GM21825 (cell line): ENCODE data around the gene PDE7B.

ENCODE experiments used
- ATAC-seq: cut with Tn5 transposase; IDR thresholded peaks from one replicate; pipeline ENCODE4 v1.9.1; 2021; ENCODE audit warnings: mild to moderate bottlenecking, moderate library complexity; ENCODE audit not compliant: unreplicated experiment

The PDE7B gene

DNA sequence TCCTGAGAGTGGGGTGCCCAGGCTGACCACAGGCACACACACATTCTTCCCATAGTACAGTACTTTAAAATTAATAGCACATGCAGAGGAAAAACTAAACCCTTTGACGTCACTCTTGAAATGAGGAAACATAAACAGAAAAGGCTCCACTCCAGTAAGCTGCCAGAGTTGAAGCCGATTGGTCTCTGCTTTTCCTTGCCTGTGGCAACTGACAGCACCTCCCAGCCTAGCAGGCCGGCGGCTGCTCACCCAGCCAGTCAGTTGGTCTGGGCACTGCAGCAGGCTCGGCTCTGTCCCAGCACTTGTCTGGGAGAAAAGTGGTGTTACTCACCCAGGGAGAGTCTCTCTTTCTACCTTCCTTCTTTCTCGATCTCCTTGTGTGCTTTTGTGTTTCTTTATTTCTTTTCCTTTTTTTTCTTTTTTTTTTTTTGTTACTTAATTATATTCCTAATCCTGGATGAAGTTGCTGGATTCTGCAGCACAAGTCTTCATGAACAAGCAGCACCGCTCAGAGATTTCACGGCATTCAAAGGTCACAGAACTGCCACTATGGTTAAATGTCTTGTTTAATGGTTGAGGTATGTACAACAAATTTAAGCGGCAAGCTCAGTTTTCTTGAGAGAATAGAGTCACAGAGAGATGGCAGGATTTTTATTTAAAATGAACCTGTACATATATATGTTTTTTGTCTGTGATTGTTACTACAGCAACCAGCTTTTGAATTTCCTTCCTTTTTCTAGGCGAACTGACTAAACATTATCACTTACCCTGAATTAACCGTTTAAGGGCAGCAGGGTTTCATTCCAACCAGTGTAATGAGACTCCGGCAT, at the start of gene PDE7B:
PDE7B (plus strand) TSS at position 260 of the 830 bp plus-strand sequence.
- ATAC-seq, result peak; percentile 95

DNA sequence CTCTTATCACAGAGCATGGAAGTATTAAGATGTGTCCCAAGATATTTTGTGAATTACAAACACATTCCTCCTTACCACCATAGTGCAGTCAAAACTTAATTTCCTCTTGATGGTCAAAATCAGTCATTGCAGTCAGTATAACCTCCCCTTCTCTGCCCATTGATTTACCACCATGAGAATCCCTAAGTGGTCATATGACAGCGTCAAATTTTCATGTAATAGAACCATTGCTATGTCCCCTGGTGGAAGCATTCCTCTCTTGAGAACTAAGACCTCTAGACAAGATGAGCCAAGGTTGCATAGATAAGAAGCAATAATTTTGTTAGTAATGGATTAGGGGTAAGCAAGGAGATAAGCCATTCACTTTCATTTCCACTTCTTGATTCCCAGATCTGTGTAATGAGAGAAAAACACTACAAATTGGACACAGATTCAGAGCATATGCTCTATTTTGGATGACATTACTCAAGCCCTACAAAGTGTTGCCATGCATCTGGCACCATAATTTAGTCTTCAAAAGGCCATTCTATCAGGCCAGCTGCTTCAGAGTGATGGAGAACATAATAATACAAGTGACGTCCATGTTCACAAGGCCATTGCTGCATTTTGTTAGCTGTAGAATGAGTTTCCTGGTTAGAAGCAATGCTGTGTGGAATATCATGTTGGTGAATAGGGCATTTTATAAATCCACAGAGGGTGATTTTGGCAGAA, 49.6 kb upstream of the PDE7B start:
- no peak for ATAC-seq

DNA sequence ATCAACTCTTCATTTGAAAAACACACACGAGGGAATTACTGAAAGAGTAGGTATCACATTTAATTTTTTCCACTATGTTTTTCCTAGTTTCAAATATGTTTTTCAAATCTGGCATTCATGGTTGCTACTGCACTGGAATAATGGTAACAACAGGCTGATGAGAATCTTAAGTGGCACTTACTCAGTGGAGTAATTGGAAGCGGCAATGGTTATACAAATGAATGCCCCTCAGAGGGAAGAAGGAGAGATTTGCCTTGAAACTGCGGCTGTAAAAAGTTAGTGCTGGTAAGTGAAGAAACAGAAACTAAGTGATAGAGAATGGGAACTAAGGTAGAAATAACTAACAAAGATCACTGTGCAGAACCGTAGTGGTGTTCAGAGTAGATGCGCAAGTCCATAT, 41.0 kb upstream of the PDE7B start:
- ATAC-seq, result no peak

DNA sequence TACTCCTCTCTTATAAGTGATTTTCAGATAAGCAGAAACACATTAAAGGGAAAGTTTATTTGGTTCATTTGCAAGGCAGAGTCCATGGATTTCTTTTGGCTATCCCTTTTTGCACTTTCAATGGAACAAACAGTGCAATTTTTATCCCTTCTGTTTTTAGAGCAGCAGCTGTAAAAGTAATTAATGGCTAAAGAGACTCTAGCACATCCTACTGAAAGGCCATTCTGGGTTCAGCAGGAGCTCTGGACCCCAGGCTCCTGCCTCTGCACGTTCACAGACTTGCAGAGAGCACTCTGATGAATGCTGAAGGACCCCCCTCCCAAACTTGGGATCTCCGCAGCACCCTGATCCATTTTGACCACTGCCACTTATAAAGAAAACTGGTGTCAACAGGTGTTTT, 40.3 kb upstream of the PDE7B start:
- ATAC-seq, result no peak

DNA sequence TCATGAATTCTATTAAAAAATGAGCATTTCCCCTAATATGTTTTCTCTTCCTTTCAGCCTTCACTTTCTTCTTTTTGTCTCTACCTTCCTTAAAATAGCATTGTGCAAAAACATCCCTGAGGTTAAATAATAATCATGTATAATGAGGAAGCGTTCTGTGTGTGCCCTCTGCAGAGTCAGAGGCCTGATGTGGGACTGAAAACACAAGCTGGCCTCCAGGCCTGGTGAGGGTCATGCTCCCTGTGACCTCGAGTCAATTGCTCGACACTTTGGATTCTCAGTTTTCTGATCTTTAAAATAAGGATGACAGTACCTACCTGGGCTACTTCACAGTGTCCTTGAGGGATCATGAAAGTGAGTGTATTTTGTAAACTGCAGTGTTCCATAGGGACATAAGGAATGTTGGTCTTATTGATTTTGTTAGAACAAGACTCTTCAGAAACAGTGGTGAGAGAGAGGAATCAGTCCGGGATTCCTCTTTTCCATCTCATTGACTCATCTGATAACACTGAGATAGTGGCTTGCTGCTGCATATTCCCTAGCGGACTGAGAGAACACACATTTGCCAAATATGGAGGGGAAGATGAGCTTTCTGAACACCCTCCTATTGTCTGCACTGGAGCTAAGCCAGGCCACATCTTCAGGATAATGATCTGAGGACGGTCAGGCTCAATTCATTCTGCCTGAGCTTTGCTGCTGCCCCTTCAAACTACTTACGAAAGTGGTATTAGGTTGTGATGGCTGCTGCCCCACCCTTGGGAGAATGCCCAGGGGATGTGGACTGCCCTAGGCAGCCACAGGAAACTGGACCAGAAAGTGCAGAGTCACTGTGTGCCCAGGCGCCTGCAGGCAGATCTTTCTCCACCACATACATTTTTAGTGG, 39.6 kb upstream of the PDE7B start:
- no peak for ATAC-seq

DNA sequence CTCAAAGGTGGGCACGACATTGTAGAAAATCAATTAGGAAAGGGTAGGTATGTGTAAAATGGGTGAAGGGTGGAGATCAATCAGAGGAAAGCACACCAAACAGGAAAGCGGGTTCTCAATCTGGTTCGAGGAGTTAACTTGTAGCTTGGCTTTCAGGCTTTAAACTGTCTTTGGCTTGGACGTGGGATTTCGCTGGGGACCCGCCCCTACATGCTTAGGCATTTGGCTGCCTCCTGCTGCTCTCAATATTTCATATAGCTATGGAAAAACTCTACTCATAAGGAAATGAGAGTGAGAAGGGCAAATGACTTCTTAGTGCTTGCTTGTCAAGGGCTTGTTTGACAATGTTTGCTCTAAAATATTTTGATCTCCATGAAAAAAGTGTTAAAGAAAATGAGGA, 38.1 kb upstream of the PDE7B start:
- no peak for ATAC-seq

DNA sequence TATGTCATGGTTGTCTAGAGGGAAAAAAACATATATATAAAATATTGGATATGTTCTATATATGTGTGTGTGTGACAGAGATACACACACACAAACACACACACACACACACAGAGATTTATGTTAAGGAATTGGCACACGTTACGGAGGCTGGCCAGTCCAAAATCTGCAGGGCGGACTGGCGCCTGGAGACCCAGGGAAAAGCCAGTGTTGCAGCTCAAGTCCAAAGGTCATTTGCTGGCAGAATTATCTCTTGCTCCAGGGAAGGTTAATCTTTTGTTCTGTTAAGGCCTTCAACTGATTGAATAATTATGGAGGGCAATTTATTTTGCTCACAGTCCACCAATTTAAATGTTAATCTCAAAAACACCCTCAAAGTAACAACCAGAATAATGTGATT, 37.5 kb upstream of the PDE7B start:
- ATAC-seq, result no peak

DNA sequence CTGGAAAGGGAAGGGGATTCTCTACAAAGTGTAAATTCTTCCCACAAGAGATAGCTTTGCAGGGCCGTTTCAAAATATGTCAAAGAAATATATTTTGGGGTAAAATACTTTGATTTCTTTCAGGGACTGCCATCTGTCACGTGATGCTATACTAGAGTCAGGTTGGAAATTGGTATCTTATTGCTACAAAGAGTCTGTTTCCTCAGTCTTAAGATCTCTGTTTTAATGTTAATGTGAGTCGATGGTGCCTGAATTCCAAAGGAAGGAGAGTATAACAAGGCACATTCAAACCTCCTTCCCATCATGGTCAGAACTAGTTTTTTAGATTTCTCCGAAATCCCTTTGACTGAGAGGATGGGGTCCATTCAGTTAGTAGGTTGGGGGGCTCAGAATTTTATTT, 36.3 kb upstream of the PDE7B start:
- ATAC-seq, result no peak

DNA sequence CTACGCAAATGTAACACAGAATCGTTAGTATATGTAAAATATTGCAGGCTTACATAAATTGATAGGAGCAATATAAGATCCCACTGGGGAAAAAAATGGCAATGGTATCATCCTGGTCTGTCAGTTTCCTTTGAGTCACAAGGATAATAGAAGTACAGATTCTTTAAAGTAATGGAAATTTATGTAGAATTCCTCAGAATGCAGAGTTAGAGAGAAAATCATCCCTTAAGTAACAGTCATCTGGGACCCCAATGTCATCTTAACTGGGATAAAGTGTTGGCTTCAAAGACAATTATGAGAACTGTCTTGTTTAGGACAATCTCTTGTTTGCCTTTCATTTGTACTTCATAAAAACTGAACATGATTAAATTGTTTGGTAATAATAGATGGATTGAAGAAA, 34.5 kb upstream of the PDE7B start:
- no peak for ATAC-seq

DNA sequence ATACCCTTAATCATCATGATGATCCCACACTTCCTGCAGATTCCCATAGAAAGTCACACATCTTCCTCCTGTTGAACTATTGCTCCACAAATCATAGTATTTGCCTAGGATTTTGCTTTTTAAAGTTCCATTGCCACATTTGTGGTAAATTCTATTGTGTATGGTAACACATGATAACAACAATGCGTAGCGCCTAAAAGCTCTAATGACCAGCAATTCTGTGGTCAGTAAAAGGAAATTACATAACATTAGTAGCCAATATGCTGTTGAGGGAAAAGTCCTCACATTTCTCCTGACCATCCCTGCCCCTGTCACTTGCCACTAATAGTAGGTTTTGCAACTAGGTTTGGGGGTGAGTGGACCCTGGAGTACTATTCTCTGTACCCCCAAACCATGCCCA, 31.8 kb upstream of the PDE7B start:
- ATAC-seq, result no peak

DNA sequence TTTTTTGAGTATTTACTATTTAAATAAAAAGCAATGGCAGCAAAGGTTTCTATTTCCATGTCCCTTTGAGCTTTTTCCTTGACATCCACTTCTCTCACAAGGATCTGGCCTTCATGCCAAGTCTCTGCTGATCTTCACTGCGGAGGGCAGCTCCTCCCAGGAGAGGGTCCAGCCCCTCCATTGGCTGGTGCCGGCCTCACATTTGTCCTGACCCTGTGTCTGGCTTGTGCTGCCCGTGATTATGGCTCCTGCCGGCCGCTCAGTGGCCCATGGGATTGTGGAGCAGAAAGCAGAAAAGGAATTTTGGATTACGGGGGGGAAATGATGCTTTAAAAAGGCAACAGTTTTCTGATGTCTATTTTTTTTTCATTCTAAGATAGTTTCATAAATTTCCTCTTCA, 31.2 kb upstream of the PDE7B start:
- ATAC-seq, result no peak

DNA sequence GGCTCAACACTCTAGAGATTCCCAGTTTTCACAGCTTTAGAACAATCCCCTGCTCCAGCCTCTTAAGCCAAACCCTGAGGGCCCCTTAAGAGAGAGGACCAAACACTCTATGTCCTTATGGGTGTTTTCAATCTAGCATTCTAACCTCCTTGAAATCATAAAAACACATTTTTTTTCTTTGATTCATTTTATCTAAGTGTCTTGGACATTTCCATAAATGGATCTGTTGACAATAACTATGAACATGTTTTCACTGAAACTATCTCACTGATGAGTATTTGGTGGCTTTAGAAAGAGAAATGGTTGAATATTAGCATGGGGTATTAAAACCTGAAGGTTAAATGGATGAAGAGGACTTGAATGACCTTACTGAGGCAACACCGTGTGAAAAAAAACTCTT, 27.6 kb upstream of the PDE7B start:
- ATAC-seq, result no peak

DNA sequence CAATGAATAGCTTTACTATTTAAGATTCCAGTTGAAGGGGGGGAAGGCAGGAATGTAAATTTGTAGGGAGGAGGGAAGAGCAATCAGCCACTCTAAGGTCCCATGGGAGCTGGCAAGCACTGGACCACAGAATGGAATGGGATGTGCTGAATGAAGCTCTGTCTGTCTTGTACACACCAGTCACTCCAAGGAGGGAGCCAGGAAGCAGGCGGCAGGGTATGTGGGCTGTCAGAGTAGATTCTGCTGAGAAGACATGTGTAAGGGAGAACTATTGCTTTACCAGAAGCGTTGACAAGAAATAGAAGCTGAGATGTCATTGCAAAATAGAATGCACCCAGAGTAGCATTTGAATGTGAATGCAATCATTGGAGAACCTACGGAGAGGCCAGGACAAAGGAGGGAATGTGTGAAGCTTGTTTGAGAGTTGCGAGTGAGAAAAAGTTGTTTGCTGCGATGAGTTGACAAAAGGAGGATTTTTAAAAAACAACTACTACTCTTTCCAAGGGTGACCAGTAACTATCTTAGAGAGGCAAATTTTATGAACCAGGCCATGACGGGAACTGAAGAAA, 25.2 kb upstream of the PDE7B start:
- ATAC-seq, result no peak

DNA sequence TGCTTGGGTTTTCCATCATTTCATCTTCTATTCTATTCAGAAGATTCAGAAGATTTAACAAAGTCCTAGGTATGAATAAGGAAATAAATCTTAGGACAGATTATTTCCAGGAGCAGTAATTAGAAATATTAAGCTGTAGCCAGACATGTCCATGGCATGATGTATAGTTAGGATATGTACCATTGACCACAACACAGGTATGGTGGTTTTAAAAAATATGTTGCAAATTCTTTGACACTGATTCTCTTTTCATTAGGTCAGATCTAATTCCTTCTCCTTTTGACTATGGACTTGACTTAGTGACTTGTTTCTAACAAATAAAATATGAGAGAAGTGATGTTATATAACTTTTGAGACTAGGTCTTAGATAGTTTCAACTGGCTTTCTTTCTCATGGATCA, 23.5 kb upstream of the PDE7B start:
- no peak for ATAC-seq

DNA sequence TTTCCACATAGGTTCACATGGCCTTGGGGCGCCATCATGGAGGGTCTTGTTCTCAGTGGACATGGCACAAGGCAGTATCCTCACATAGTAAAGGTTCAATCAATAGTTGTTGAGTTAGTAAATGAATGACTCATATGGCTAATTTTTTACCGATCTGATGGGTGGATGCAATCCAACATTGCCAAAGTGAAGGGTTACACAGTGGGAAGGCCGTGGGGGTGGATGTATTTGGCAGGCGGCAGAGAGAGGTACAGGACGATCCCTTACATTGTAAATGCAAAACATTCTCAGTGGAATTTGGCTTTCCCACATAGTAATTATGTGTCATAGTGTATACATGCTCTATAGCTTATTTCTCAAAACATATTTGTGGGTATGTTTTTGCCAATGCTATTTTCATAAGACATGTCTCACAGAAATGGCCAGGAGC, 21.0 kb upstream of the PDE7B start:
- no peak for ATAC-seq

DNA sequence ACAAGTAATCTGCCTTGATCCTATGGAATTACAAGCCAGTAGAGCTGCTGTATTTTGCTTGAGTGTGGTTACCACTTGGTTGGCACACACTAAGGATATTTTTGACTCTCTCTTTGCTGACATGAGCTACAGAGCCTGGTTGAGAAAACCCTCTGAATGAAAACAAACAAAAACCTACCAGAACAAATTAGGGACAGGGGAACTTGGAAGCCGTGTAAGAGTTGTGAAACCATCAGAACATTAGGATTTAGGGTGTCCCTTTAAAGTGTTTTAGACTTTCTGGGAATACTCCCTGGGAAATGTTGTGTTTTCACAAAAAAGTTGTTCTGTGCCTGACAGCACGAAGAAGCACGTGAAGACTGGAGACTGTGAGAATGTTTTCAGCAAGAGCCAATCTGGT, 20.5 kb upstream of the PDE7B start:
- no peak for ATAC-seq

DNA sequence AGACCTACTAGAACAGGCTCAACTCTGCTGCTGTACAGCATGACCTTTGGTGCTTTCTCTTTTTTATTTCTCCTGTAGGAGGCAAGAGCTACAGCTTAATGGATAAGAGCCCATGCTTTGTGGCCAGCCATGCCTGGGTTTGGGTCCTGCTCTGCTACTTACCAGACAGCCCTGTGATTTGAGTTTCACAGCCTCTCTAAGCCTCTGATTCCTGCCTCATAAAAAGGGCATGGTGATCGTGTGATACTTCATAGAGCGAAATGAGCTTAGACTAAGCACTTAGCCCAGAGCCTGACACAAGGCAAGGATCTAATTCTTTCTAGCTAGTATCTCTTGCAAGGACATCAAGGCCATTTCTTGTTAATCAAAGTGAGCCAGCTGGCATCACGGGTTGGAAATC, 19.3 kb upstream of the PDE7B start:
- ATAC-seq, result no peak

DNA sequence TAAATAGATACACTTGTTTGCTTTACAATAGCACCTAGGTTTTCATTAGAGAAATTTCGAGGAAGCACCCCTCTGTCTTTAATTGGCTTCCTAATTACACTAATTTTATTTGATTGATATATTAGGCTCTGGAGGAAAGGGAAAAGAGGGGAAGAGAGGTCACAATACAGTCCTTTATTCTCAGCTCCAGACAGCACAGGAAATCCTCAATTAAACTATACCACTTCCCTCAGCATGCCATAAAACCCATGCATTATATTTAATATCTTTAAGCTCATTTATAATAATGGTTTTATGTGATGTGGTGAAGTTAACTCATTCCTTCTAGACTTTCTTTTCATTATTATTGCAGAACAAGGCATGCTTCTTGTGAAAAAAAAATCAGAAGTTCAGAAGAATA, 17.7 kb upstream of the PDE7B start:
- no peak for ATAC-seq

DNA sequence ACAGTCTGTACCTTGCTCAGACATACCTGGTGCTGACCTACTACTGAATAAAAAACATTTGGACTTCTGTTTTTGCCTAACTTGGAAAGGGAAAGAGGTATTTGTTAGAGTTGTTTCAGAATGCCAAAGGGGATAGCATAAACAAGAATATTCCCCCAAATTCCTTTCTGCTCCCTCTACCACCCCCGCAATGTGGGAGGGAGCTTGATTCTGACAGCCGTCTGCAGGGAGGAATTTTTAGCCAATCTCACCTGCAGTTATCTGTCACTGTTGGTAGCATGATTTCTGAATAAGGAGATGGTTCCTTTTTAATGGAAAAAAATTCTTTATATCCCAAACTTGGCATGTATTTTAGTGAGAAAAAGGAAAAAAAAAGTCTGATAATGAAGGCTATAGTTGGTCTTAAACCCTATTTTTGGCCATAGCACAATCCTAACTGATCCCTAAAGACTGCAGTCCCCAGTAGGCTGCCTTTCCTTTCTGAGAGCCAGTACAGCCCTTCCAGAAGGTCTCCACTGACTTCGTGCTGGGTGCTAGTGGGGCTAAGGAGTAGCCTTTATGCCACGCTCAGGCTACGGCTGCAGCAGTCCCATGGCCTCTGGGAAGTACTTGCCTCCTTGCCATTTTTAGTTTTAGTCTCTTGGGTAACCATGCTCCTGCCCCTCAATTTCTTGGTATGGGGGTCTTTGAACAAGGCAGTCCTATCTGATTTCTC, 13.6 kb upstream of the PDE7B start:
- no peak for ATAC-seq

DNA sequence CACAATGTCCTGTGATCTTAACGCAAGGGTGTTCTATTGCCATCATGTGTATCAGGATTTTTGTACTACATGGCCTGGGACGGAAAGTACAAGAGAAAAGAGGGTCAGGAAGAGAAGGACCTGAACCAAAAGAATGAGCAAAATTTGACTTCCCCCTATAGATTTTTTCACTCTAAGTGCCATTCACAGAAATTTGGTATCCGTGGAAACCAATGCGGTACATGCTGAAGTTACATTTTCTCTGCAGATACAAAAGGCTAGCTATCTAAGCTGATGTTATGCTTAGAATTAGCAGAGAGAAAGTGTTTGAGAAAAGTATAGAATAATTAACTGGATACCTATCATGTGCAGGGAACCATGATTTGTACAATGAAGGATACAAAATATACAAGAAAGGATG, 12.4 kb upstream of the PDE7B start:
- ATAC-seq, result no peak
